GM18505 (cell line): ENCODE data around the gene CYP26A1.

ENCODE experiments used
- ATAC-seq: cut with Tn5 transposase; IDR thresholded peaks from one replicate; pipeline ENCODE4 v1.9.1; 2021; ENCODE audit not compliant: unreplicated experiment
- POLR2A ChIP-seq: IDR thresholded peaks from 4 replicates; pipeline ENCODE4 v1.6.1; 2011; ENCODE audit warnings: borderline replicate concordance; ENCODE audit not compliant: insufficient read depth, insufficient read length; ENCODE audit errors: extremely low read depth

The CYP26A1 gene, protein sequence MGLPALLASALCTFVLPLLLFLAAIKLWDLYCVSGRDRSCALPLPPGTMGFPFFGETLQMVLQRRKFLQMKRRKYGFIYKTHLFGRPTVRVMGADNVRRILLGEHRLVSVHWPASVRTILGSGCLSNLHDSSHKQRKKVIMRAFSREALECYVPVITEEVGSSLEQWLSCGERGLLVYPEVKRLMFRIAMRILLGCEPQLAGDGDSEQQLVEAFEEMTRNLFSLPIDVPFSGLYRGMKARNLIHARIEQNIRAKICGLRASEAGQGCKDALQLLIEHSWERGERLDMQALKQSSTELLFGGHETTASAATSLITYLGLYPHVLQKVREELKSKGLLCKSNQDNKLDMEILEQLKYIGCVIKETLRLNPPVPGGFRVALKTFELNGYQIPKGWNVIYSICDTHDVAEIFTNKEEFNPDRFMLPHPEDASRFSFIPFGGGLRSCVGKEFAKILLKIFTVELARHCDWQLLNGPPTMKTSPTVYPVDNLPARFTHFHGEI

GRCh38 chr10:93073539-93074146 is at the start of gene CYP26A1:
Gene CYP26A1, plus strand, starts transcription at chr10:93073893. Its CDS starts 42 bp downstream, at chr10:93073935.
- no peak for TF ChIP-seq POLR2A
- ATAC-seq = no peak

- TF ChIP-seq POLR2A = no peak
- no peak for ATAC-seq
Observed at GRCh38 chr10:93026072-93026471, 47.6 kb upstream of the CYP26A1 start.

DNA sequence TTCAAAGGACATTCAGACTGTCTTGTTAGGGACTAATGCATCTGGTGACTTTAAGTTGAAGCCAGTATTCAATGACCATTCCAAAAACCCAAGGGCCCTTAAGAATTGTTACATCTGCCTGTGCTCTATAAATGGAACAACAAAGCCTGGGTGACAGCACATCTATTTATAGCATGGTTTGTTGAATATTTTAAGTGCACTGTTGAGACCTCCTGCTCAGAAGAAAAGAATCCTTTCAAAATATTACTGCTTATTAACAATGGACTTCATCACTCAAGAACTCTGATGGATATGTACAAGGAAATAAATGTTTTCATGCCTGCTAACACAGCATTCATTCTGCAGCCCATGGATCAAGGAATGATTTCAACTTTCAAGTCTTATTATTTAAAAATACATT is 46.2 kb upstream of the CYP26A1 start:
- TF ChIP-seq POLR2A = no peak
- no peak for ATAC-seq

DNA sequence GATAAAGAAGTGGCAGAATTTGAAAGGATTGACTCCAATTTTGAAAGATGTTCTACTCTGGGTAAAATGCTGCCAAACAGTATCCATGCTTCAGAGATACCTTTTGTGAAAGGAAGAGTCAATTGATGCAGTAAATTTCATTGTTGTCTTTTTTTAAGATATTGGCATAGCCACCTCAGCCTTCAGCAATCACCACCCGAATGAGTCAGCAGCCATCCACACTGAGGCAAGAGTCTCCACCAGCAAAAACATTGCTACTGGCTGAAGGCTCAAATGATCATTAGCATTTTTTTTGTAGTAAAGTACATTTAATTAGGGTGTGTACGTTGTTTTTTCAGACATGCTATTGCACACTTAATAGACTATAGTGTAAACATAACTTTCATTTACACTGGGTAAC is 44.8 kb upstream of the CYP26A1 start:
- no peak for ATAC-seq
- no peak for TF ChIP-seq POLR2A

DNA sequence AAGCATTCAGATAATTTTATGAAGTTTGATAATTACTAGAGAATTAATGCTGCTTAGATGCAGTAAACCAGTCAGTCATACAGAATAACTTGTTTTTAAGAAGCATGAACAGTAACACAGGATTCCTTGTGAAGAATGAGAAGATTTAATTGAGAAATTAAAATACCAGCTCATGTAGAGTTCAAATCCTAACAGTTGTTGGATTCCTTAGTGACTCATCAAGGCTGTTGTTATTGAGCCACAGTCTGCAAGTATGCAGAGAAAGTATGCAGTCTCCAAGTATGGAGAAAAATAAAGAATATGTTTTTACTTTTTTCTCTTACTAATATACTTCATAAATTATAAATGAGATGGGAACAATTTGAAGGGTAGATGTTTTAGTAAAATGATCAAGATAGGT is 43.3 kb upstream of the CYP26A1 start:
- no peak for ATAC-seq
- no peak for TF ChIP-seq POLR2A

DNA sequence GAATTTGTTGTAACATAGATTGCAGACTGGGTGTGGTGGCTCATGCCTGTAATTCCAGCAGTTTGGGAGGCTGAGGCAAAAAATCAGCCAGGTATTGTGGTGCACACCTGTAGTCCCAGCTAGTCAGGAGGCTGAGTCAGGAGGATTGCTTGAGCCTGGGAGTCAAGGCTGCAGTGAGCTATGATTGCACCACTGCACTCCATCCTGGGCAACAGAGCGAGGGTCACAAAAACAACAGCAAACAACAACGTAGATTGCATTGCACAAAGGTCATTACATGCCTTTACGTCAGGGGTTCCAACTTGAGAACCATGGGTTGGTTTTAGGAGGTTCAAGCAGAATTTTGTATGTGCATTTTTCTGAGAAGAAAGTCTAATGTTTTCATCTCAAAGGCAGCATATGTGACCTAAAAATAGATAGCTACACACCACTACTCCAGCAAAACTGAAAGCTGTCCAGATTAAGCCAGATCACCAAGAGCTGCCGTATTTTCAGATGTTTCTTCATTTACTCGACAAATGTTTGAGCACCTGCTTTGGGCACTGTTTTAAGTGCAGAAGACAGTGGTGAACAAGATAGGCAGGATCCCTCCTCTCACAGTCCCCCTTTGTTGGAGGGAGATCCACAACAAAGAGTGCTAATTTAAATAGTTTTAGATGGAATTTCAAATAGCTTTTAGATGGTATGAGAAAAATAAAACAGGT is 41.4 kb upstream of the CYP26A1 start:
- no peak for ATAC-seq
- TF ChIP-seq POLR2A = no peak

DNA sequence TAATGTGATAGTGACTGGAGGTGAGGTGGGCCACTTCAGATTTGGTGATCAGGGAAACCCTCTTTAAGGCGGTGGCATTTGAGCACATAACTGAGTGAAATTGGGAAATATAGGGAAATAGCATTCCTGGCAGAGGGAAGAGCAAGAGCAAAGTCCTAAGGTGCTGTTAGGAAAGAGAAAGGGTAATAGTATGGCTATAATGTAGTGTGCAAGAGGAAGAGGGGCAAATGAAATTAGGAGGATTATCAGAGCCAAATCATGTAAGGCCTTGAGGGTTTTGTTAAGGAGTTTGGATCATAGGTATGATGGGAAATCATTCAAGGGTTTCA is 40.9 kb upstream of the CYP26A1 start:
- no peak for ATAC-seq
- no peak for TF ChIP-seq POLR2A

- no peak for ATAC-seq
Observed at GRCh38 chr10:93034426-93034825, 39.3 kb upstream of the CYP26A1 start.

DNA sequence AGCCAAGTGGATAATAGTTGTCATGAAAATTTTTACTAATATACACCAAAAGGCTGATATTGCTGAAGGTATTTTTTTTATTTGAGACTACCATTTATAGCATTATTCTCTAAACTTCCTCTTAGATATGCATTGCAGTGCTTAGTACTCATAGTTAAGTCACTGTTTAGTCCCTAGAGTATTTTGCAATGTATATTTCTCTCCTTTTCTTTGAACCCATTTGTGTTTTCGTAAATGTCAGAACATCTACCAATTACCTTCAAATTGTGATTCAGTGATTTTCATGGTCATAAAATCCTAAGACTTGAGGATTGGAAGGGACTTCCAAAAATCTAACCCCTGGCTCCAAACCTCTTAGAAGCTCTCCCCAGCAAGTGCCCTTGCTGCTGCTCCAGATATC is 34.6 kb upstream of the CYP26A1 start:
- ATAC-seq = no peak
- no peak for TF ChIP-seq POLR2A

More at GRCh38 chr10:93034426-93034825, 39.3 kb upstream of the CYP26A1 start:
- TF ChIP-seq POLR2A = no peak

- no peak for TF ChIP-seq POLR2A
- no peak for ATAC-seq
Observed at GRCh38 chr10:93039721-93040120, 34.0 kb upstream of the CYP26A1 start.

- no peak for TF ChIP-seq POLR2A
- no peak for ATAC-seq
Observed at GRCh38 chr10:93054486-93054885, 19.2 kb upstream of the CYP26A1 start.

- ATAC-seq = no peak
- TF ChIP-seq POLR2A = no peak
Observed at GRCh38 chr10:93058139-93058538, 15.6 kb upstream of the CYP26A1 start.

DNA sequence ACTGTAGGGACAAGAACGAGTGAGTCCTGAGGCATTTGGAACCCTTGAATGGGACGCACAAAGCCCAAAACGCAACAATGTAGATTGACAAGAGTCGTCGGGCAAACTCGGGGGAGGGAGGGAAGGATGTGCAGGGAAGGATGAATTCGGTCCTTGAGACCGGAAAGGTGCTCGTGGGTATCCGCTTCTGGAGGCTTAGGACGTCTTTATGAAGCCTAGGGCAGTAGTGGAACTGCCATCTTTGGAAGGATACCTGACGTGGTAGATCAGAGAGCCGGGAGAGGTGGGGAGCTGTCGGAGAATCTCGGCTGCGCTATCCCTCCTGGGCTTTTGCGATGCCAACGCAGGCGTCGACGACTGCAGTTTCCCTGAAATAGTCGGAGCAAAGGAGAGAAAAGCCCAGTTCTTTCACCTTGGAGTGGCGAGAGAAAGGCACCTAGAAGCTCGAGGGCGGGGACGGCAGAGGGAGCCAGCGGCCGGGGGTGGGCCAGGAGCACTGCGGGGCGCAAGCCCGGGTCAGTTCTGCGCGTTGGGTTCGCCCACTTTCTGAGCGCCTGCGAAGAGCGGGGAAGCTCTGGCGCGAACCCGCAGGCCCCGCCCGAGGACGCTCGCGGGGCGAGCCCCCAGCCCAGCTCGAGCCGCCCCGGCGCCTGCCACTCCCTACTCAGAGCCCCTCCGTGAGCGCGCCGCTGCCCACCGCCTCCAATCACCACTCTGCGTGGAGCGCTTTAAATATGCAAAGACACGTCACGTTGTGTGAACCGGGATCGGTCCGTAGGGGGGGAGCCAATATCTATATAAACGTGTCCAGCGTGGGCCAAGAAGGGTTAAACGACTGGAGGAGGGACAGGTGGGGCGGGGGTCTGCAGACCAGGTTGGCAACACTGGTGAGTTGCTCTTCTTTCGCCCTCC is 13.5 kb upstream of the CYP26A1 start, which contains the start of gene CYP26C1:
TSS of gene CYP26C1 (plus strand) at position 824 of the 912 bp plus-strand sequence. CDS start 466 bp downstream, outside the sequence.
- TF ChIP-seq POLR2A = no peak
- no peak for ATAC-seq
